Parathyroid adenoma (tissue), 2 donors: Measurements from ENCODE around the gene HDAC9.

ENCODE experiments used
- H2AFZ ChIP-seq: fragments of 300-600 bp; sonication (generic); one replicate; pipeline ENCODE4 v1.7.0; 2017; ENCODE audit warnings: antibody characterized with exemption, mild to moderate bottlenecking
- H3K27ac ChIP-seq: fragments of 300-600 bp; sonication (generic); one replicate; pipeline ENCODE4 v1.7.0; 2017
- H3K27me3 ChIP-seq: fragments of 300-600 bp; sonication (generic); one replicate; pipeline ENCODE4 v1.7.0; 2017; ENCODE audit warnings: low read length; ENCODE audit not compliant: control insufficient read depth, insufficient read depth
- H3K36me3 ChIP-seq: fragments of 300-600 bp; sonication (generic); one replicate; pipeline ENCODE4 v1.7.0; 2017; ENCODE audit warnings: low read length; ENCODE audit not compliant: control insufficient read depth, insufficient read depth
- H3K4me1 ChIP-seq: fragments of 300-600 bp; sonication (generic); one replicate; pipeline ENCODE4 v1.7.0; 2017; ENCODE audit warnings: control low read depth
- H3K4me2 ChIP-seq: fragments of 300-600 bp; sonication (generic); one replicate; pipeline ENCODE4 v1.7.0; 2017; ENCODE audit warnings: low read length
- H3K4me3 ChIP-seq: fragments of 300-600 bp; sonication (generic); one replicate; pipeline ENCODE4 v1.7.0; 2017; ENCODE audit warnings: low read depth, low read length
- H3K79me2 ChIP-seq: fragments of 300-600 bp; sonication (generic); one replicate; pipeline ENCODE4 v1.7.0; 2017; ENCODE audit warnings: control low read depth
- H3K9ac ChIP-seq: fragments of 300-600 bp; sonication (generic); one replicate; pipeline ENCODE4 v1.7.0; 2017; ENCODE audit warnings: mild to moderate bottlenecking
- H3K9me3 ChIP-seq: fragments of 300-600 bp; sonication (generic); one replicate; pipeline ENCODE4 v1.7.0; 2017; ENCODE audit warnings: low read length; ENCODE audit not compliant: control insufficient read depth
- CTCF ChIP-seq: fragments of 300-600 bp; sonication (generic); IDR thresholded peaks from one replicate; pipeline ENCODE4 v1.7.0; 2017; ENCODE audit warnings: antibody characterized with exemption, mild to moderate bottlenecking
- donor health status: primary hyperparathyroidism.

The HDAC9 gene

GRCh38 chr7:18526368-18526878 is 30.9 kb downstream of the HDAC9 start:
- Histone ChIP-seq H3K27ac (no peak overlapping the region), H3K9ac (no peak overlapping the region), H3K27me3 (no peaks in the 10 kb centered on the region), H3K4me2 (no peak overlapping the region), H3K4me3 (no peak overlapping the region), H3K4me1 (no peaks in the 10 kb centered on the region), H3K9me3 (no peaks in the 10 kb centered on the region), H2AFZ (no peak overlapping the region), H3K36me3 (no peaks in the 10 kb centered on the region), H3K79me2 (no peaks in the 10 kb centered on the region)
- no peak for TF ChIP-seq CTCF

DNA sequence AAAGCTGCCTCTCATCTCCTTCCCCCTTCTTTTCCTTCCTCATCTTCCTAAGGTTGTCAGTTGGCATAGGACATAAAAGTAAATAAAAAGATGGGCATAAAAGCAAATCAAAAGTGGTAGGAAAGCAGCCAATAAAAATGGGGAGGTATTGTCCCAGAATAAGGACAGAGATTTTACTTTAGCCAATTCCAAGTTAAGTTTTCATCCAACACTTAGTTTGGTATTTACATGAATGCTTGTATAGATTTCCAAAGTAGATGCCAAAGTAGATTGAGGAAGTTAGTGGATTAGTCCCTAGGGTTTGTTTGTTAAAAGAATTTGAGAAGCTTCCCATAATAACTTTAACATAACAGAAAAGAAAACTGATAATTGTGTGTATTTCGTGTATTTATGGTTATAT is 33.7 kb downstream of the HDAC9 start:
- H3K9ac ChIP-seq: no peak overlapping the region
- no peak overlapping the region for H3K4me3 ChIP-seq
- no peaks in the 10 kb centered on the region for H3K36me3 ChIP-seq
- no peak for TF ChIP-seq CTCF
- no peak overlapping the region for H2AFZ ChIP-seq
- H3K79me2 ChIP-seq: no peaks in the 10 kb centered on the region
- no peak overlapping the region for H3K4me2 ChIP-seq
- H3K9me3 ChIP-seq: no peaks in the 10 kb centered on the region
- H3K27ac ChIP-seq: no peak overlapping the region
- no peaks in the 10 kb centered on the region for H3K4me1 ChIP-seq
- no peaks in the 10 kb centered on the region for H3K27me3 ChIP-seq

GRCh38 chr7:18530224-18531179 is 35.0 kb downstream of the HDAC9 start:
- no peak overlapping the region for H3K27ac ChIP-seq
- H3K27me3 ChIP-seq: no peaks in the 10 kb centered on the region
- H3K79me2 ChIP-seq: no peaks in the 10 kb centered on the region
- H3K4me1 ChIP-seq: no peaks in the 10 kb centered on the region
- H3K9me3 ChIP-seq: no peaks in the 10 kb centered on the region
- H3K9ac ChIP-seq: no peak overlapping the region
- H2AFZ ChIP-seq: no peak overlapping the region
- no peaks in the 10 kb centered on the region for H3K36me3 ChIP-seq
- no peak overlapping the region for H3K4me3 ChIP-seq
- no peak for TF ChIP-seq CTCF
- no peak overlapping the region for H3K4me2 ChIP-seq

DNA sequence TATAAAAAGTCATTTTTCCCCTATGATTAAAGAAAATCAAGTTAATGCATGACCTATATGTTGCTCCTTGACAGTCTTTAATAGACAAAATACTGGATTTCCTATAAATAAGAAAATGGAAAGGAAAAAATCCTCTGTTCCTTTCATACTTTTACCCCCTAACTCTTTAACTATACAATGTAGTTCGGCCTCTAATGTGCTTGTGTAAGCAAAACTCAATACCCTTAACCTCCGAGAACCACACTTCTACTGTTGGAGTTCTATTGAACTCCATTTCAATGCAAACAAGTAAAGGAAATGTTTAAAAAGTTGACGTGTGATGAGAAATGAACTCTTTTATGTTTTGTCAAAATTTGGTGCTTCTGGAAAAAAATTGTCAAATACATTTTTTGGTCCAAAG is 36.0 kb downstream of the HDAC9 start:
- H3K4me1 ChIP-seq: no peaks in the 10 kb centered on the region
- no peak overlapping the region for H2AFZ ChIP-seq
- H3K27me3 ChIP-seq: no peaks in the 10 kb centered on the region
- H3K4me3 ChIP-seq: no peak overlapping the region
- H3K9me3 ChIP-seq: no peaks in the 10 kb centered on the region
- TF ChIP-seq CTCF: no peak
- H3K36me3 ChIP-seq: no peaks in the 10 kb centered on the region
- no peak overlapping the region for H3K4me2 ChIP-seq
- no peak overlapping the region for H3K27ac ChIP-seq
- H3K9ac ChIP-seq: no peak overlapping the region
- no peaks in the 10 kb centered on the region for H3K79me2 ChIP-seq

- no peaks in the 10 kb centered on the region for H3K4me1 ChIP-seq
These were observed 37.3 kb downstream of the HDAC9 start for GRCh38 chr7:18532813-18533212.

More at GRCh38 chr7:18532813-18533212, 37.3 kb downstream of the HDAC9 start:
- no peaks in the 10 kb centered on the region for H3K9me3 ChIP-seq
- no peaks in the 10 kb centered on the region for H3K27me3 ChIP-seq
- no peaks in the 10 kb centered on the region for H3K36me3 ChIP-seq
- no peak overlapping the region for H3K9ac ChIP-seq
- H3K4me2 ChIP-seq: no peak overlapping the region
- no peak overlapping the region for H3K4me3 ChIP-seq
- no peak overlapping the region for H3K27ac ChIP-seq
- no peaks in the 10 kb centered on the region for H3K79me2 ChIP-seq
- no peak for TF ChIP-seq CTCF
- no peak overlapping the region for H2AFZ ChIP-seq
